K562 (cell line): ENCODE measurements around the gene HPRT1. TPM values are rescaled to one million over a fixed set of nuclear protein-coding genes. Genes with fewer than 3 reads are reported as not detected.
A peak's percentile ranks its signal among the peaks of the same experiment; 100 is the strongest.

Experiments
- CEBPB ChIP-seq: fragments of 450-650 bp; IDR thresholded peaks from 2 replicates; pipeline ENCODE4 v1.6.1; 2016; ENCODE audit warnings: missing genetic modification characterization, missing compliant biosample characterization
- MAZ ChIP-seq, 2 experiments: fragments of 450-650 bp in 1 of 2; sonication (generic) in 1 of 2; formaldehyde crosslinking; IDR thresholded peaks in 1 of 2; conservative IDR thresholded peaks in 1 of 2; 2 replicates each; pipeline versions ENCODE4 v1.4.0 to v1.5.0; 2020; ENCODE audit warnings: mild to moderate bottlenecking in 1 of 2, missing genetic modification reagents in 1 of 2
- NR3C1 ChIP-seq: sonication (generic); formaldehyde crosslinking; IDR thresholded peaks from 2 replicates; pipeline ENCODE4 v1.8.1; 2022; ENCODE audit warnings: missing genetic modification reagents
- PHF8 ChIP-seq: fragments of 200-600 bp; sonication (generic); IDR thresholded peaks from 2 replicates; pipeline ENCODE4 v1.6.1; 2012; ENCODE audit warnings: mixed run types, mild to moderate bottlenecking, inconsistent platforms, low read length, moderate library complexity, borderline replicate concordance
- RBM22 ChIP-seq: fragments of 200-400 bp; formaldehyde crosslinking; IDR thresholded peaks from 2 replicates; pipeline ENCODE4 v1.6.1; 2018; ENCODE audit warnings: low read length, low read depth; ENCODE audit not compliant: poor library complexity, severe bottlenecking
- SIN3A ChIP-seq, 2 experiments: fragments of 150-350 bp in 1 of 2; IDR thresholded peaks; 2 replicates each; pipeline ENCODE4 v1.6.1; 2011 to 2016; ENCODE audit warnings: borderline replicate concordance in 2 of 2, low read depth in 2 of 2, low read length in 2 of 2, mild to moderate bottlenecking in 2 of 2, moderate library complexity in 2 of 2; ENCODE audit not compliant: control insufficient read depth in 1 of 2
- TRIM28 ChIP-seq: fragments of 450-650 bp; IDR thresholded peaks from 2 replicates; pipeline ENCODE4 v1.6.1; 2017
- ZNF444 ChIP-seq: fragments of 250-450 bp; sonication (Bioruptor Pico); IDR thresholded peaks from 2 replicates; pipeline ENCODE4 v1.4.0; 2020; ENCODE audit warnings: mild to moderate bottlenecking, moderate library complexity
- polyA plus RNA-seq, 8 experiments: library from polyadenylated mRNA; depleted of rRNA in 4 of 8; stranded (reverse) in 5 of 8; unstranded in 3 of 8; fragments of >200 nt; fragmentation: Nextera tagmentation in 2 of 8; fragmentation: Illumina TruSeq in 1 of 8; extraction: Ambion mirVana in 2 of 8; extraction: Trizol in 1 of 8; gene quantifications; 2 replicates each; pipeline versions ENCODE4 v1.2.1 to v1.2.3, GENCODE V29; 2011 to 2014; ENCODE audit warnings: inconsistent platforms in 1 of 8, missing spikeins in 1 of 8
- total RNA-seq, 7 experiments: library from RNA; depleted of rRNA in 6 of 7; stranded (reverse); fragments of >200 nt in 6 of 7; fragmentation: Illumina TruSeq in 2 of 7; extraction: Trizol in 2 of 7; gene quantifications; 2 replicates each; pipeline versions ENCODE4 v1.2.1 to v1.2.3, GENCODE V29; 2011 to 2021; ENCODE audit warnings: low replicate concordance in 1 of 7
- TF ChIP-seq, protein P1 (sequence below): fragments of 450-650 bp; IDR thresholded peaks from 2 replicates; pipeline ENCODE4 v1.6.1; 2016; ENCODE audit warnings: mild to moderate bottlenecking, moderate library complexity

HPRT1 gene
- total and polyA plus RNA-seq, 9 of the 15 experiments (the other 6 are each of a cell fraction or from before 2014, with no cell fraction given): 24.4 to 158 (median 104) TPM

DNA sequence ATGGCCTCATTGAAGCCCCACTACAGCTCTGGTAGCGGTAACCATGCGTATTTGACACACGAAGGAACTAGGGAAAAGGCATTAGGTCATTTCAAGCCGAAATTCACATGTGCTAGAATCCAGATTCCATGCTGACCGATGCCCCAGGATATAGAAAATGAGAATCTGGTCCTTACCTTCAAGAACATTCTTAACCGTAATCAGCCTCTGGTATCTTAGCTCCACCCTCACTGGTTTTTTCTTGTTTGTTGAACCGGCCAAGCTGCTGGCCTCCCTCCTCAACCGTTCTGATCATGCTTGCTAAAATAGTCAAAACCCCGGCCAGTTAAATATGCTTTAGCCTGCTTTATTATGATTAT lies 876 bp downstream of the HPRT1 start (continued):
- TF ChIP-seq, protein P1, sequence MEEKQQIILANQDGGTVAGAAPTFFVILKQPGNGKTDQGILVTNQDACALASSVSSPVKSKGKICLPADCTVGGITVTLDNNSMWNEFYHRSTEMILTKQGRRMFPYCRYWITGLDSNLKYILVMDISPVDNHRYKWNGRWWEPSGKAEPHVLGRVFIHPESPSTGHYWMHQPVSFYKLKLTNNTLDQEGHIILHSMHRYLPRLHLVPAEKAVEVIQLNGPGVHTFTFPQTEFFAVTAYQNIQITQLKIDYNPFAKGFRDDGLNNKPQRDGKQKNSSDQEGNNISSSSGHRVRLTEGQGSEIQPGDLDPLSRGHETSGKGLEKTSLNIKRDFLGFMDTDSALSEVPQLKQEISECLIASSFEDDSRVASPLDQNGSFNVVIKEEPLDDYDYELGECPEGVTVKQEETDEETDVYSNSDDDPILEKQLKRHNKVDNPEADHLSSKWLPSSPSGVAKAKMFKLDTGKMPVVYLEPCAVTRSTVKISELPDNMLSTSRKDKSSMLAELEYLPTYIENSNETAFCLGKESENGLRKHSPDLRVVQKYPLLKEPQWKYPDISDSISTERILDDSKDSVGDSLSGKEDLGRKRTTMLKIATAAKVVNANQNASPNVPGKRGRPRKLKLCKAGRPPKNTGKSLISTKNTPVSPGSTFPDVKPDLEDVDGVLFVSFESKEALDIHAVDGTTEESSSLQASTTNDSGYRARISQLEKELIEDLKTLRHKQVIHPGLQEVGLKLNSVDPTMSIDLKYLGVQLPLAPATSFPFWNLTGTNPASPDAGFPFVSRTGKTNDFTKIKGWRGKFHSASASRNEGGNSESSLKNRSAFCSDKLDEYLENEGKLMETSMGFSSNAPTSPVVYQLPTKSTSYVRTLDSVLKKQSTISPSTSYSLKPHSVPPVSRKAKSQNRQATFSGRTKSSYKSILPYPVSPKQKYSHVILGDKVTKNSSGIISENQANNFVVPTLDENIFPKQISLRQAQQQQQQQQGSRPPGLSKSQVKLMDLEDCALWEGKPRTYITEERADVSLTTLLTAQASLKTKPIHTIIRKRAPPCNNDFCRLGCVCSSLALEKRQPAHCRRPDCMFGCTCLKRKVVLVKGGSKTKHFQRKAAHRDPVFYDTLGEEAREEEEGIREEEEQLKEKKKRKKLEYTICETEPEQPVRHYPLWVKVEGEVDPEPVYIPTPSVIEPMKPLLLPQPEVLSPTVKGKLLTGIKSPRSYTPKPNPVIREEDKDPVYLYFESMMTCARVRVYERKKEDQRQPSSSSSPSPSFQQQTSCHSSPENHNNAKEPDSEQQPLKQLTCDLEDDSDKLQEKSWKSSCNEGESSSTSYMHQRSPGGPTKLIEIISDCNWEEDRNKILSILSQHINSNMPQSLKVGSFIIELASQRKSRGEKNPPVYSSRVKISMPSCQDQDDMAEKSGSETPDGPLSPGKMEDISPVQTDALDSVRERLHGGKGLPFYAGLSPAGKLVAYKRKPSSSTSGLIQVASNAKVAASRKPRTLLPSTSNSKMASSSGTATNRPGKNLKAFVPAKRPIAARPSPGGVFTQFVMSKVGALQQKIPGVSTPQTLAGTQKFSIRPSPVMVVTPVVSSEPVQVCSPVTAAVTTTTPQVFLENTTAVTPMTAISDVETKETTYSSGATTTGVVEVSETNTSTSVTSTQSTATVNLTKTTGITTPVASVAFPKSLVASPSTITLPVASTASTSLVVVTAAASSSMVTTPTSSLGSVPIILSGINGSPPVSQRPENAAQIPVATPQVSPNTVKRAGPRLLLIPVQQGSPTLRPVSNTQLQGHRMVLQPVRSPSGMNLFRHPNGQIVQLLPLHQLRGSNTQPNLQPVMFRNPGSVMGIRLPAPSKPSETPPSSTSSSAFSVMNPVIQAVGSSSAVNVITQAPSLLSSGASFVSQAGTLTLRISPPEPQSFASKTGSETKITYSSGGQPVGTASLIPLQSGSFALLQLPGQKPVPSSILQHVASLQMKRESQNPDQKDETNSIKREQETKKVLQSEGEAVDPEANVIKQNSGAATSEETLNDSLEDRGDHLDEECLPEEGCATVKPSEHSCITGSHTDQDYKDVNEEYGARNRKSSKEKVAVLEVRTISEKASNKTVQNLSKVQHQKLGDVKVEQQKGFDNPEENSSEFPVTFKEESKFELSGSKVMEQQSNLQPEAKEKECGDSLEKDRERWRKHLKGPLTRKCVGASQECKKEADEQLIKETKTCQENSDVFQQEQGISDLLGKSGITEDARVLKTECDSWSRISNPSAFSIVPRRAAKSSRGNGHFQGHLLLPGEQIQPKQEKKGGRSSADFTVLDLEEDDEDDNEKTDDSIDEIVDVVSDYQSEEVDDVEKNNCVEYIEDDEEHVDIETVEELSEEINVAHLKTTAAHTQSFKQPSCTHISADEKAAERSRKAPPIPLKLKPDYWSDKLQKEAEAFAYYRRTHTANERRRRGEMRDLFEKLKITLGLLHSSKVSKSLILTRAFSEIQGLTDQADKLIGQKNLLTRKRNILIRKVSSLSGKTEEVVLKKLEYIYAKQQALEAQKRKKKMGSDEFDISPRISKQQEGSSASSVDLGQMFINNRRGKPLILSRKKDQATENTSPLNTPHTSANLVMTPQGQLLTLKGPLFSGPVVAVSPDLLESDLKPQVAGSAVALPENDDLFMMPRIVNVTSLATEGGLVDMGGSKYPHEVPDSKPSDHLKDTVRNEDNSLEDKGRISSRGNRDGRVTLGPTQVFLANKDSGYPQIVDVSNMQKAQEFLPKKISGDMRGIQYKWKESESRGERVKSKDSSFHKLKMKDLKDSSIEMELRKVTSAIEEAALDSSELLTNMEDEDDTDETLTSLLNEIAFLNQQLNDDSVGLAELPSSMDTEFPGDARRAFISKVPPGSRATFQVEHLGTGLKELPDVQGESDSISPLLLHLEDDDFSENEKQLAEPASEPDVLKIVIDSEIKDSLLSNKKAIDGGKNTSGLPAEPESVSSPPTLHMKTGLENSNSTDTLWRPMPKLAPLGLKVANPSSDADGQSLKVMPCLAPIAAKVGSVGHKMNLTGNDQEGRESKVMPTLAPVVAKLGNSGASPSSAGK: peak; percentile 22; the same call in 1 of the 2 replicates
- TF ChIP-seq PHF8 (no peak), MAZ (CRISPR knock-in tag; conservative IDR thresholded peaks at IDR 0.05 in 1 of 2, IDR thresholded peaks at IDR 0.05 in 1 of 2) (no peak), RBM22 (no peak), SIN3A (IDR thresholded peaks at IDR 0.05; ENCODE audit: borderline replicate concordance in 2 of 2, control insufficient read depth in 1 of 2, low read depth in 2 of 2, low read length in 2 of 2) (no peak), TRIM28 (no peak), CEBPB (tag) (no peak), ZNF444 (CRISPR knock-in tag) (no peak), NR3C1 (CRISPR knock-in tag) (no peak)
